ENCODE results near the gene MAML1.

DNA sequence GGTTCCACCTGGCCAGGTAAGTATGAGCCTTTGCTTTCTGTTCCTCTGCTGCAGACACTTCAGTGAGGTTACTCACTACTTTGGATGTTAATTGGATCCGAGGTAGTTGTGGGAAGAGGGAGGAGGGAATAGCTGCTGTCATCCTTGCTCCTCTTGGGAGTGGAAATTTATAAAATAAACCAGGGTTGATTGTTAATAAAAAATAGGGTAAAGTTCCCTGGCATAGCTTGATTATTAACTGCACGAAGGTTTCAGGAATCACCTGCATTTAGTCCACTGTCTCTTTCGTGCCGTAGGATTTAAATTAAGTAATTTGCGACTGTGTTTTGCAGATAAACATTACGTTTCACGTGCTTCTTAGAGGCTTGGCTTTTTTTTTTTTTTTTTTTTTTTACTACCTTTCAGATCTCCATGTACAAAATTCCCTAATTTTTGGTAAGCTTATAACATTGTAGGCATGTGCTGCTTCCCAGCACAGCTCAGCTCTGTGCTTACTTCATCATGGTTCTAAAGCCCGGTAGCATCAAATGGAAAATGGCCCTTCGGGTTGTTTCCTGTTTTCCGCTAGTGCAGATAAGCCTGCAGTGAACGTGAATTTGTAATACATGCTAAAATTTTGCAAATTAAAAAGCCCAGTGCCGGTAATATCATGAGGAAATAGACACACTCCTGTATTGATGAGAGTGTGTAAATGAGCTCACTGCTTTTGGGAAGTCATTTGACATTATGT is 34.3 kb downstream of the MAML1 start:
- TF ChIP-seq EZH2 (IDR thresholded peaks at IDR 0.05; ENCODE audit: insufficient read depth, poor library complexity, severe bottlenecking) (no peak), EZH2phosphoT487 (IDR thresholded peaks at IDR 0.05; ENCODE audit: insufficient read depth, low read depth) (no peak)

Data from GM23248 (cell line).